Left renal cortex interstitium (tissue), 4 donors: ENCODE measurements around the gene RXRA. TPM values are rescaled to one million over a fixed set of nuclear protein-coding genes. Genes with fewer than 3 reads are reported as not detected.

Experiments used
- DNase-seq, 4 donors: peaks; one replicate each; pipeline ENCODE4 v3.0.0-alpha.2; 2013; ENCODE audit warnings: low read depth in 4 of 4, low spot score in 2 of 4, missing footprints in 1 of 4
- polyA plus RNA-seq, 4 donors: library from polyadenylated mRNA; unstranded; fragments of 120-200 nt; gene quantifications; one replicate each; pipeline ENCODE4 v1.2.1, GENCODE V29; 2013; ENCODE audit not compliant: insufficient read length in 4 of 4

Gene RXRA
- polyA plus RNA-seq, 4 donors = 38.2 to 61.6 (median 49.6) TPM

GRCh38 chr9:134410071-134410834, 84.0 kb downstream of the RXRA start:
- no peak for DNase-seq

- no peak for DNase-seq
Observed at GRCh38 chr9:134410835-134411217, 84.6 kb downstream of the RXRA start.

GRCh38 chr9:134411440-134412297, 85.4 kb downstream of the RXRA start:
- DNase-seq = no peak

- DNase-seq = no peak
Observed at GRCh38 chr9:134412298-134412711, 86.0 kb downstream of the RXRA start.

- DNase-seq = no peak
Observed at GRCh38 chr9:134413112-134413715, 87.0 kb downstream of the RXRA start.

GRCh38 chr9:134413890-134414623, 87.8 kb downstream of the RXRA start:
- DNase-seq = no peak

GRCh38 chr9:134414900-134415425, 88.7 kb downstream of the RXRA start:
- no peak for DNase-seq

GRCh38 chr9:134416385-134417015, 90.2 kb downstream of the RXRA start:
- DNase-seq = no peak

GRCh38 chr9:134418354-134418753, 92.1 kb downstream of the RXRA start:
- DNase-seq = no peak

- DNase-seq = no peak
Observed at GRCh38 chr9:134419000-134419683, 92.9 kb downstream of the RXRA start.

GRCh38 chr9:134419684-134420076, 93.4 kb downstream of the RXRA start:
- no peak for DNase-seq

GRCh38 chr9:134420281-134420845, 94.1 kb downstream of the RXRA start:
- DNase-seq = no peak

- no peak for DNase-seq
Observed at GRCh38 chr9:134420974-134421432, 94.7 kb downstream of the RXRA start.

- no peak for DNase-seq
Observed at GRCh38 chr9:134421888-134422287, 95.6 kb downstream of the RXRA start.

- no peak for DNase-seq
Observed at GRCh38 chr9:134422301-134423090, 96.2 kb downstream of the RXRA start.

GRCh38 chr9:134423166-134423565, 96.9 kb downstream of the RXRA start:
- DNase-seq = no peak

GRCh38 chr9:134423749-134424148, 97.5 kb downstream of the RXRA start:
- DNase-seq = no peak

GRCh38 chr9:134424818-134425217, 98.6 kb downstream of the RXRA start:
- no peak for DNase-seq
